H1 (cell line): Measurements from ENCODE around the gene LIPG. TPM values are rescaled to one million over a fixed set of nuclear protein-coding genes. Genes with fewer than 3 reads are reported as not detected.

ENCODE experiments used
- CBX8 ChIP-seq: fragments of 300-800, 300-1000 bp; sonication (generic); IDR thresholded peaks from 2 replicates; pipeline ENCODE4 v1.7.1; 2016; ENCODE audit warnings: low read depth, low read length, borderline replicate concordance
- KDM1A ChIP-seq: fragments of 200-600, 300-600 bp; sonication (generic); IDR thresholded peaks from 2 replicates; pipeline ENCODE4 v1.7.1; 2016; ENCODE audit warnings: mild to moderate bottlenecking, low read length, borderline replicate concordance
- POLR2A ChIP-seq, 2 experiments: IDR thresholded peaks; 1 replicate in 1 of 2; 2 replicates in 1 of 2; pipeline ENCODE4 v1.6.1; 2011; ENCODE audit warnings: low read depth in 2 of 2, low read length in 2 of 2, mild to moderate bottlenecking in 2 of 2; ENCODE audit errors: control extremely low read depth in 1 of 2
- TBP ChIP-seq: IDR thresholded peaks from 2 replicates; pipeline ENCODE4 v1.6.1; 2011; ENCODE audit warnings: low read depth, low read length, improper control_type of control experiment
- polyA plus RNA-seq, 7 experiments: library from polyadenylated mRNA; depleted of rRNA in 3 of 7; stranded (reverse) in 5 of 7; unstranded in 2 of 7; fragments of >200 nt in 5 of 7; fragments of 200-250 nt in 2 of 7; gene quantifications; 1 replicate in 5 of 7; 2 replicates in 1 of 7; 4 replicates in 1 of 7; pipeline versions ENCODE4 v1.2.1 to v1.2.3, GENCODE V29; 2011 to 2013; ENCODE audit warnings: missing spikeins in 2 of 7, mixed read lengths in 2 of 7
- total RNA-seq: library from RNA; stranded (reverse); fragmentation: NEBNext Ultra II Directional; extraction: Animal tissue kit (Norgen Biotek cat#: 25700); gene quantifications from 2 replicates; pipeline ENCODE4 v1.2.1, GENCODE V29; 2021
- TF ChIP-seq, protein P1 (sequence below): fragments of 300-600 bp; sonication (generic); IDR thresholded peaks from 2 replicates; pipeline ENCODE4 v1.7.1; 2012; ENCODE audit warnings: low read length, moderate library complexity, mild to moderate bottlenecking, inconsistent platforms; ENCODE audit not compliant: insufficient replicate concordance

Gene LIPG
- total and polyA plus RNA-seq, 2 of the 8 experiments (the other 6 are each of a cell fraction or from before 2014, with no cell fraction given) = 9.2 to 9.8 TPM

DNA sequence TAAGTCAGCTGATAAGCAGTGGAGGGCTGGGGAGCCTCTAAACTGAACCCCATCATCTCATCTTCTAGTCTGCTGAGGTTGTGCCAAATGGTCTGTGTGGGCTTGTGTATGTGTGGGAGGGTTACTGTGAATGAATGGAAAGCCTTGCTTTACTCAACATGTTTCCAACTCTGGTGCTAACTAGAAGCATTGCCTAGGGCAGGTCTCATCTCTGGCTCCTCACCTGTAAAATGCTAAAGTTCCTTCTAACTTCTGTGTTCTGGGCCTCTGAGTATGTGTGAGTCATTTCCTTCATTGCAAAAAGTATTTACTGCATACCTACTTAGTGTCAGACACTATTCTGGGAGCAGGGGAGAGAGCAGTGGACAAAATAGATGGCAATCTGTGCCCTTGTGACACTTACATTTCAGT, 1.3 kb downstream of the LIPG start (continued):
- TF ChIP-seq, protein P1, sequence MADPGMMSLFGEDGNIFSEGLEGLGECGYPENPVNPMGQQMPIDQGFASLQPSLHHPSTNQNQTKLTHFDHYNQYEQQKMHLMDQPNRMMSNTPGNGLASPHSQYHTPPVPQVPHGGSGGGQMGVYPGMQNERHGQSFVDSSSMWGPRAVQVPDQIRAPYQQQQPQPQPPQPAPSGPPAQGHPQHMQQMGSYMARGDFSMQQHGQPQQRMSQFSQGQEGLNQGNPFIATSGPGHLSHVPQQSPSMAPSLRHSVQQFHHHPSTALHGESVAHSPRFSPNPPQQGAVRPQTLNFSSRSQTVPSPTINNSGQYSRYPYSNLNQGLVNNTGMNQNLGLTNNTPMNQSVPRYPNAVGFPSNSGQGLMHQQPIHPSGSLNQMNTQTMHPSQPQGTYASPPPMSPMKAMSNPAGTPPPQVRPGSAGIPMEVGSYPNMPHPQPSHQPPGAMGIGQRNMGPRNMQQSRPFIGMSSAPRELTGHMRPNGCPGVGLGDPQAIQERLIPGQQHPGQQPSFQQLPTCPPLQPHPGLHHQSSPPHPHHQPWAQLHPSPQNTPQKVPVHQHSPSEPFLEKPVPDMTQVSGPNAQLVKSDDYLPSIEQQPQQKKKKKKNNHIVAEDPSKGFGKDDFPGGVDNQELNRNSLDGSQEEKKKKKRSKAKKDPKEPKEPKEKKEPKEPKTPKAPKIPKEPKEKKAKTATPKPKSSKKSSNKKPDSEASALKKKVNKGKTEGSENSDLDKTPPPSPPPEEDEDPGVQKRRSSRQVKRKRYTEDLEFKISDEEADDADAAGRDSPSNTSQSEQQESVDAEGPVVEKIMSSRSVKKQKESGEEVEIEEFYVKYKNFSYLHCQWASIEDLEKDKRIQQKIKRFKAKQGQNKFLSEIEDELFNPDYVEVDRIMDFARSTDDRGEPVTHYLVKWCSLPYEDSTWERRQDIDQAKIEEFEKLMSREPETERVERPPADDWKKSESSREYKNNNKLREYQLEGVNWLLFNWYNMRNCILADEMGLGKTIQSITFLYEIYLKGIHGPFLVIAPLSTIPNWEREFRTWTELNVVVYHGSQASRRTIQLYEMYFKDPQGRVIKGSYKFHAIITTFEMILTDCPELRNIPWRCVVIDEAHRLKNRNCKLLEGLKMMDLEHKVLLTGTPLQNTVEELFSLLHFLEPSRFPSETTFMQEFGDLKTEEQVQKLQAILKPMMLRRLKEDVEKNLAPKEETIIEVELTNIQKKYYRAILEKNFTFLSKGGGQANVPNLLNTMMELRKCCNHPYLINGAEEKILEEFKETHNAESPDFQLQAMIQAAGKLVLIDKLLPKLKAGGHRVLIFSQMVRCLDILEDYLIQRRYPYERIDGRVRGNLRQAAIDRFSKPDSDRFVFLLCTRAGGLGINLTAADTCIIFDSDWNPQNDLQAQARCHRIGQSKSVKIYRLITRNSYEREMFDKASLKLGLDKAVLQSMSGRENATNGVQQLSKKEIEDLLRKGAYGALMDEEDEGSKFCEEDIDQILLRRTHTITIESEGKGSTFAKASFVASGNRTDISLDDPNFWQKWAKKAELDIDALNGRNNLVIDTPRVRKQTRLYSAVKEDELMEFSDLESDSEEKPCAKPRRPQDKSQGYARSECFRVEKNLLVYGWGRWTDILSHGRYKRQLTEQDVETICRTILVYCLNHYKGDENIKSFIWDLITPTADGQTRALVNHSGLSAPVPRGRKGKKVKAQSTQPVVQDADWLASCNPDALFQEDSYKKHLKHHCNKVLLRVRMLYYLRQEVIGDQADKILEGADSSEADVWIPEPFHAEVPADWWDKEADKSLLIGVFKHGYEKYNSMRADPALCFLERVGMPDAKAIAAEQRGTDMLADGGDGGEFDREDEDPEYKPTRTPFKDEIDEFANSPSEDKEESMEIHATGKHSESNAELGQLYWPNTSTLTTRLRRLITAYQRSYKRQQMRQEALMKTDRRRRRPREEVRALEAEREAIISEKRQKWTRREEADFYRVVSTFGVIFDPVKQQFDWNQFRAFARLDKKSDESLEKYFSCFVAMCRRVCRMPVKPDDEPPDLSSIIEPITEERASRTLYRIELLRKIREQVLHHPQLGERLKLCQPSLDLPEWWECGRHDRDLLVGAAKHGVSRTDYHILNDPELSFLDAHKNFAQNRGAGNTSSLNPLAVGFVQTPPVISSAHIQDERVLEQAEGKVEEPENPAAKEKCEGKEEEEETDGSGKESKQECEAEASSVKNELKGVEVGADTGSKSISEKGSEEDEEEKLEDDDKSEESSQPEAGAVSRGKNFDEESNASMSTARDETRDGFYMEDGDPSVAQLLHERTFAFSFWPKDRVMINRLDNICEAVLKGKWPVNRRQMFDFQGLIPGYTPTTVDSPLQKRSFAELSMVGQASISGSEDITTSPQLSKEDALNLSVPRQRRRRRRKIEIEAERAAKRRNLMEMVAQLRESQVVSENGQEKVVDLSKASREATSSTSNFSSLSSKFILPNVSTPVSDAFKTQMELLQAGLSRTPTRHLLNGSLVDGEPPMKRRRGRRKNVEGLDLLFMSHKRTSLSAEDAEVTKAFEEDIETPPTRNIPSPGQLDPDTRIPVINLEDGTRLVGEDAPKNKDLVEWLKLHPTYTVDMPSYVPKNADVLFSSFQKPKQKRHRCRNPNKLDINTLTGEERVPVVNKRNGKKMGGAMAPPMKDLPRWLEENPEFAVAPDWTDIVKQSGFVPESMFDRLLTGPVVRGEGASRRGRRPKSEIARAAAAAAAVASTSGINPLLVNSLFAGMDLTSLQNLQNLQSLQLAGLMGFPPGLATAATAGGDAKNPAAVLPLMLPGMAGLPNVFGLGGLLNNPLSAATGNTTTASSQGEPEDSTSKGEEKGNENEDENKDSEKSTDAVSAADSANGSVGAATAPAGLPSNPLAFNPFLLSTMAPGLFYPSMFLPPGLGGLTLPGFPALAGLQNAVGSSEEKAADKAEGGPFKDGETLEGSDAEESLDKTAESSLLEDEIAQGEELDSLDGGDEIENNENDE = no peak
- TF ChIP-seq POLR2A (IDR thresholded peaks at IDR 0.05; ENCODE audit: control extremely low read depth in 1 of 2, low read depth in 2 of 2, low read length in 2 of 2) (no peak), CBX8 (no peak), TBP (no peak), KDM1A (no peak)
